SK-N-SH treated with all-trans-retinoic acid at 6 μM for 48 hours (cell line): ENCODE results near the gene ITGBL1.

Experiments
- ATAC-seq: fragments of 200-7000 bp; cut with Tn5 transposase; 3 replicates; pipeline ENCODE4 v1.9.1; 2020; ENCODE audit warnings: mild to moderate bottlenecking, moderate library complexity
- BACH2 ChIP-seq: fragments of 250-450 bp; sonication (Bioruptor Pico); IDR thresholded peaks from 2 replicates; pipeline ENCODE4 v1.9.0; 2021; ENCODE audit warnings: mild to moderate bottlenecking, borderline replicate concordance
- CREB5 ChIP-seq: fragments of 250-450 bp; sonication (Bioruptor Pico); IDR thresholded peaks from 2 replicates; pipeline ENCODE4 v1.5.1; 2020; ENCODE audit warnings: low read depth, mild to moderate bottlenecking, moderate library complexity
- CSDC2 ChIP-seq: fragments of 250-450 bp; sonication (Bioruptor Pico); IDR thresholded peaks from 2 replicates; pipeline ENCODE4 v1.5.0; 2020; ENCODE audit warnings: mild to moderate bottlenecking, moderate library complexity
- GLIS3 ChIP-seq: fragments of 250-450 bp; sonication (Bioruptor Pico); IDR thresholded peaks from 2 replicates; pipeline ENCODE4 v1.5.0; 2020; ENCODE audit warnings: mild to moderate bottlenecking, moderate library complexity
- ISL1 ChIP-seq: fragments of 250-450 bp; sonication (Bioruptor Pico); IDR thresholded peaks from 2 replicates; pipeline ENCODE4 v2.1.2; 2022; ENCODE audit warnings: mild to moderate bottlenecking, moderate library complexity
- OSR1 ChIP-seq: fragments of 250-450 bp; sonication (Bioruptor Pico); IDR thresholded peaks from 2 replicates; pipeline ENCODE4 v1.8.0; 2022; ENCODE audit warnings: moderate library complexity, mild to moderate bottlenecking, inconsistent platforms
- PATZ1 ChIP-seq: fragments of 250-450 bp; sonication (Bioruptor Pico); IDR thresholded peaks from 2 replicates; pipeline ENCODE4 v1.8.0; 2020; ENCODE audit warnings: mild to moderate bottlenecking, moderate library complexity, borderline replicate concordance
- POU6F1 ChIP-seq: fragments of 250-450 bp; sonication (Bioruptor Pico); IDR thresholded peaks from 2 replicates; pipeline ENCODE4 v1.8.0; 2021; ENCODE audit warnings: low read depth, mild to moderate bottlenecking, moderate library complexity, borderline replicate concordance
- PPARA ChIP-seq: fragments of 250-450 bp; sonication (Bioruptor Pico); IDR thresholded peaks from 2 replicates; pipeline ENCODE4 v1.5.0; 2020; ENCODE audit warnings: mild to moderate bottlenecking, borderline replicate concordance
- RARB ChIP-seq: fragments of 250-450 bp; sonication (Bioruptor Pico); IDR thresholded peaks from 2 replicates; pipeline ENCODE4 v1.8.0; 2021; ENCODE audit warnings: mild to moderate bottlenecking, moderate library complexity
- SNAI2 ChIP-seq: fragments of 250-450 bp; sonication (Bioruptor Pico); IDR thresholded peaks from 2 replicates; pipeline ENCODE4 v1.5.0; 2020; ENCODE audit warnings: mild to moderate bottlenecking, moderate library complexity
- TCF4 ChIP-seq: fragments of 250-450 bp; sonication (Bioruptor Pico); IDR thresholded peaks from 2 replicates; pipeline ENCODE4 v1.8.0; 2021; ENCODE audit warnings: mild to moderate bottlenecking, moderate library complexity, borderline replicate concordance
- TOX ChIP-seq: fragments of 250-450 bp; sonication (Bioruptor Pico); IDR thresholded peaks from 2 replicates; pipeline ENCODE4 v1.8.0; 2021; ENCODE audit warnings: mild to moderate bottlenecking, moderate library complexity, borderline replicate concordance
- TSHZ2 ChIP-seq: fragments of 250-450 bp; sonication (Bioruptor Pico); IDR thresholded peaks from 2 replicates; pipeline ENCODE4 v1.5.0; 2020; ENCODE audit warnings: mild to moderate bottlenecking, moderate library complexity
- ZC3H10 ChIP-seq: fragments of 250-450 bp; sonication (Bioruptor Pico); IDR thresholded peaks from 2 replicates; pipeline ENCODE4 v1.5.1; 2021; ENCODE audit warnings: mild to moderate bottlenecking, moderate library complexity
- ZFP3 ChIP-seq: fragments of 250-450 bp; sonication (Bioruptor Pico); IDR thresholded peaks from 2 replicates; pipeline ENCODE4 v1.5.0; 2020; ENCODE audit warnings: mild to moderate bottlenecking, moderate library complexity
- ZFP30 ChIP-seq: fragments of 450-650 bp; formaldehyde crosslinking; IDR thresholded peaks from 2 replicates; pipeline ENCODE4 v1.5.0; 2022; ENCODE audit warnings: mild to moderate bottlenecking, moderate library complexity
- ZNF565 ChIP-seq: fragments of 450-650 bp; formaldehyde crosslinking; conservative IDR thresholded peaks from 2 replicates; pipeline ENCODE4 v1.5.0; 2020; ENCODE audit warnings: low read depth, mild to moderate bottlenecking, moderate library complexity

The ITGBL1 gene

GRCh38 chr13:101624210-101624922, 171.9 kb downstream of the ITGBL1 start:
- ATAC-seq: no peak

GRCh38 chr13:101624981-101625380, 172.5 kb downstream of the ITGBL1 start:
- no peak for ATAC-seq
- TF ChIP-seq PATZ1 (CRISPR knock-in tag) (no peak), TOX (CRISPR knock-in tag) (no peak), GLIS3 (CRISPR knock-in tag) (no peak), TSHZ2 (CRISPR knock-in tag) (no peak), ZFP3 (no peak), CSDC2 (no peak), TCF4 (CRISPR knock-in tag) (no peak), ZC3H10 (CRISPR knock-in tag) (no peak), ZNF565 (no peak), OSR1 (no peak), BACH2 (CRISPR knock-in tag) (no peak)

More at GRCh38 chr13:101624210-101624922, 171.9 kb downstream of the ITGBL1 start:
- no peak for TF ChIP-seq BACH2 (CRISPR knock-in tag)
- TF ChIP-seq ISL1 (CRISPR knock-in tag): no peak

- TF ChIP-seq CREB5 (no peak), RARB (CRISPR knock-in tag) (no peak), TOX (CRISPR knock-in tag) (no peak), BACH2 (CRISPR knock-in tag) (no peak), CSDC2 (no peak), POU6F1 (no peak), PPARA (CRISPR knock-in tag) (no peak), SNAI2 (no peak), ZNF565 (no peak), ZFP30 (no peak), GLIS3 (CRISPR knock-in tag) (no peak), TCF4 (CRISPR knock-in tag) (no peak)
- peak; percentile 81 for ATAC-seq
Observed at GRCh38 chr13:101626925-101627555, 174.6 kb downstream of the ITGBL1 start.

GRCh38 chr13:101627556-101627943, 175.1 kb downstream of the ITGBL1 start:
- ATAC-seq: peak; percentile 53
- TF ChIP-seq CREB5 (no peak), ZFP3 (no peak), ZNF565 (no peak), TSHZ2 (CRISPR knock-in tag) (no peak), POU6F1 (no peak), SNAI2 (no peak), ISL1 (CRISPR knock-in tag) (no peak), GLIS3 (CRISPR knock-in tag) (no peak)
